Measurements from ENCODE around the gene CHST11.

Gene CHST11

DNA sequence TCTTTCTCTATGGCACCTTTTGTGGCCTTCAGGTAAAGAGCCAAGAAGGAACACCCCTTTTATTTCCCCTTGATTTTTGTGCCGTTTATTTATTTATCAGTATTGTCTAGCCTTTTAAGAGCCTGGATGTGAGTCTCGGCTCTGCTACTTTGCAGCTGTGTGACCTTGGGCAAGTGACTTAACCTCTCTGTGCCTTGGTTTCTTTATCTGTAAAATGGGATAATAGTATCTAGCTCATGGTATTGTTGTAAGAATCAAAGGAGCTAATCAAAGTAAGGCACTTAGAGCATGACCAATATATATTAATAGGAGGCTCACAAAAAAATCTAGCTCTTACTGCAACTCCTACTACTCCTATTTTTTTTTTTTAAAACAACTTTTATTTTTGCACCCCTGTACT, 179.7 kb downstream of the CHST11 start:
- DNase-seq: no peak

DNA sequence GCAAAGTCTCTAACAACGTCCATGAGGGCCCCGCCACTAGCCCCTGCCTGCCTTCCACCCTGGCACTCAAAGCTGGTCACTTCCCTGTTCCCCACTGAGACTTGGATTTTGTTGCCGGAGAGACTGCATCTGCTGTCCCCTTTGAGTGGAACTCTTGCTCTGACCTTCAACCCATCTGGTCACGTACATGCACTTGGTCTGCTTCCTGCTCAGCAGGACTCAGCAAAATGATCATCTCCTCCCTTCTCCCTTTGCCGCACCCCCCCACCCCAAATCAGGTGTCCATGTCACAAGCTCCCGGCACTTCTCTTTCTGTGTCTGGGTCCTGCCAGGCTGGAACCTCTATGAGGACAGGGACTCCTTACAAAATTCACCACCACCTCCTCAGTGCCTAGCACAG, 180.9 kb downstream of the CHST11 start:
- no peak for DNase-seq

DNA sequence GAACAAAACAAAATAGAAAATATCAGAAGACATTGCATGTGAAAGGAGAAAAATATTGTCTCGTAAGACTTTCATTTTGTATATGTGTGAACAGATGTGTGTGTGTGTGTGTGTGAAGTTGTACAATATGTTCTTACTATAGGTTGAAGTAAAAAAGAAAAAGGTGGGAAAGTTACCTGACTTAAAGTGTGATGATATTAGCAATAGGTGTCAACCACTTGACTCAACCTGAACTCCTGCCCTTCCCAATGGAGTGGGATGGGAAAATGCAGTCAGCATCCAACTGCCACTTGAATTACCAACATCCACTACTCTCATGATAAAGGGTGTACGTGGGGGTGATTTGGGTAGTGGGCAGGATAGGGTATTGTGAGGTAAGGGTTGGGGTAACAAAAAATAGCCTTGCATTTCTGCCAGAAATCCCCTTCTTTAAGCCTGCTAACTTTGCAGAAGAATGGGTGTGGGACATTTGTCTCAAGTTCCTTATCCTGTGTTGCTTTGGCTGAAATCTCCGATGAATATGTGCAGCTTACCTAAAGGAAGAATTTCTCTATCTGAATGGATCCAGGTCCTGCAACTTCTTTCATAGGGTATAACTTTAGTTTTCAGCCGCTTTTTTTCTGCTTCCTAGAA, 181.6 kb downstream of the CHST11 start:
- no peak for DNase-seq

DNA sequence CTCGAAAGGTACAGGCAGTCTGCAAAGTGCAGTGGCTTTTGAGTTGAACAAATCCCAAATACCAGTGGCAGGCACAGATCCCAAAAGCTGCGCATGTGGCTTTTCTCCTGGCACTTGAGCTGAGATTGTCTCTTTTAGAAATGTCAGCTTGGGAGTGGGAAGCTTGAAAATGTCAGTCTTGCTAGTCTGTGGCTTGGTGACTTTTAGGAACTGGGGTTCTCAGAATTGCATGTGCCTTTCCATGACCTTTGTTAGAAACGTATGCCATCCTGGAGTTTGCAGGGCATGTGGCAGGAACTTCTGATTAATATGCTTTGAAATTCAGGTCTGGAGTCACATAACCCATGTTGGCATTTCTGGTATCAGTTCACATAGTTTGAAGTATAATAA, 182.1 kb downstream of the CHST11 start:
- DNase-seq: no peak

DNA sequence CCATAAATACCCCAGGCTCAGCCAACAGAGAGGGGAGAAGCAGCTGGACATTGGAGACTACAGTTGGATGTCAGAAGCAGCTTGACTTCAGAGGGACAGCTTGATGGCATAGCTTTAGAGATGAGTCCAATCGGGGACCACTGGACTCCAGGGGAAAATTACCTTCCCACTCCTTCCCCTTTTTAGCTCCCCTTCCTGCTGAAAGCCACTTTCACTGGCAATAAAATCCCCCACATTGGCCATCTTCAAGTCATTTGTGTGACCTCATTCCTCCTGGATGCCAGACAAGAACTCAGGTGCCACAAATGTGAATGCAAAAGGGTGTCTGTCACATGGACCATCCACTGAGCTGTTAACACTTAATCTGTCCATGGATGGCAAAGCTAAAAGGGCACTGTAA, 184.2 kb downstream of the CHST11 start:
- DNase-seq: no peak

DNA sequence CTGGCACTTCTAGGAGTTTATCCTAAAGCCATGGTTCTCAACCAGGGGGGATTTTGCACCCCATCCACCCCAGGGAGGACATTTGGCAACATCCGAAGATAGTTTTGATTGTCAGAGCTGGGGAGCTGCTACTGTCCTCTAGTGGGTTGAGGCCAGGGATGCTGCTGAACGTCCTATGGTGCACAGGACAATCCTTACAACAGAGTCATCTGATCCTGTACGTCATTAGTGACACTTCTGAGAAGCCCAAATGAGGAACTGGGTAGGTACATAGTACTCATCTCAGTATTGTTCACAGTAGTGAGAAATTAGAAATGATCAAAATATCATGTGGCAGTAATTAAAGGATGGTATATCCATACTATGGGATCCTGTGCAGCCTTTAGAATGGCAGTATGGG, 185.1 kb downstream of the CHST11 start:
- no peak for DNase-seq

DNA sequence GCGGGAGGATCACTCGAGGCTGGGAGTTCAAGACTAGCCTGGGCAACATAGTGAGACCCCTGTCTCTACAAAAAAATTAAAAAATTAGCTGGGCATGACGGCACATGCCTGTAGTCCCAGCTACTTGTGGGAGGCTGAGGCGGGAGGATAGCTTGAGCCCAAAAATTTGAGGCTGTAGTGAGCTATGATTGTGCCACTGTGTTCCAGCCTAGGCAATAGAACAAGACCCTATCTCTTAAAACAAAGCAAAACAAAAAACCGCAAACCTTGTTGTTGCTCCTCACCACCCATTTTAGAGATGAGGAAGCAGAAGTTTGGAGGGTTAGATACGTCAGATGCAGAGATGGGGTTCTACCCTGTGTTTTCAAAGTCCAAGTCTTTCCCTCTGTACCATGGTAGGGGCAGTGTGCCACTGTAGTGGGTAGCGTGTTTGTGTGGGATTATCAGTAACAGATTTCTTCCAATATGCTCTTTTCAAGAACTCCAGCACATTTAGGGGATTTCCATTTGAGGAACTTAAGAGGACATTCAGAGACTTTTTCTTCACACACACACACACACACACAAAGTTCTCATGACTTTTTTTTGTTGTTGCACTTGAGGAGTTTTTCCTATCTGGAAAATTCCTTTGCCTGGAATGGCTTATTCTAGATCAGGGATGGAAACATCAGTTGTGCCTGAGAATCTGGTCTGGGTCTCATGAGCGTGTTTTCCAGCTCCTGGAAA, 186.5 kb downstream of the CHST11 start:
- DNase-seq: no peak

DNA sequence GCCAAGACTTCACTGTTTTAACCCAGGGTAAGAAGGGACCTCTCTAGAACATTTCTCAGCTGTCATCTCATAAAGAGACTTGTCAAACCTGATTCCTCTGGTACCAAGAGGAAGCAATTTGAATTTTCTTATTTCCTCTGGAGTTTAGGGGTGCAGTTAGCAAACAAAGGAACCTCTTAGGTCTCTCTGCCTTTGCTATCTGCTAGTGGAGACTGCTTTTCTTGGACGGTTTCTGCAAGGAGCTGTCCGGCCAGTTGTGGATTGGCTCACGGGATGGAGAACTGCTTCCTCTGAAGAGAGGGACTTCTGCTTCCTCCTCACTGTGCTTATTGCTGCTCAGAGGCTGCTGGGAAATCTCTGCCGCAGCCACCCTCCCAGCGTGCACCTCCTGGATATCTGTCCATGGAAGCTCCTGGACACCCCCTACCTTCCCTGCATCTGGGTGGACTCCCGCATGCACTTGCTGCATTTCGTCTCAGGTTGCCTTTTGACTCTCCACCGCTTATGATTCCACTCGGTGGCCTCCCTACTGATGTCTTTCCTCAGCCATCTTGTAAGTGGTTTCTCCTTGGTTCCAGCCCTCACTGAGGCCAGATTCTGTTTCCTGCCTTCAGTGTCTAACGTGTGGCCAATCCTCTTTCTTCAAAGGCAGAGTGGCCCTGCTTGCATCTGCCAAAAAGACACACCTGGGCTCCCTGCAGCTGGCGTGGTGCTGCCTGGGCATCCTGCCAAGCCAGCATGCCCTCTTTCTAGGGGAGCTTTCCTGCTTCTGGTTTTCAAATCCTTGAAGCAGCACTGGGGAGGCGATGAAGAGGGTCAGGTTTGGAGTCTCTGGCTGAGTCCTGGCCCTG, 187.3 kb downstream of the CHST11 start:
- no peak for DNase-seq

DNA sequence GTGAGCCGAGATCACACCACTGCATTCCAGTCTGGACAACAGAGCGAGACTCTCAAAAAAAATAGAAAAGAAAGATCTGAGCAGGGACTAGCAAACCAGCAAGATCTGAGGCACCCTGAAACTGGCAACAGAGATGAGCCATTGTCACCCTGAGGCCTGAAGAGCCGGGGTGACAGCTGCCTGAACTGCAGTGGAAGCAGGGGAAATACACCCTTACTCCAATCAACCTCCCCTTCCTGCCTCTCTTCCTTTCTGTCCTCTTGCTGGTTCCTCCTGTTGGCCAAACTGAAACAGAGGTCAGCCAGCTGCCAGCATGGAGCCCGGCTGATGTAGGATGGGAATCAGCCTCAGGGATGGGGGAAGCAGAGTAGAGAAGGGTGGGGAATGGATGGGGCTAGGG, 192.0 kb downstream of the CHST11 start:
- no peak for DNase-seq

DNA sequence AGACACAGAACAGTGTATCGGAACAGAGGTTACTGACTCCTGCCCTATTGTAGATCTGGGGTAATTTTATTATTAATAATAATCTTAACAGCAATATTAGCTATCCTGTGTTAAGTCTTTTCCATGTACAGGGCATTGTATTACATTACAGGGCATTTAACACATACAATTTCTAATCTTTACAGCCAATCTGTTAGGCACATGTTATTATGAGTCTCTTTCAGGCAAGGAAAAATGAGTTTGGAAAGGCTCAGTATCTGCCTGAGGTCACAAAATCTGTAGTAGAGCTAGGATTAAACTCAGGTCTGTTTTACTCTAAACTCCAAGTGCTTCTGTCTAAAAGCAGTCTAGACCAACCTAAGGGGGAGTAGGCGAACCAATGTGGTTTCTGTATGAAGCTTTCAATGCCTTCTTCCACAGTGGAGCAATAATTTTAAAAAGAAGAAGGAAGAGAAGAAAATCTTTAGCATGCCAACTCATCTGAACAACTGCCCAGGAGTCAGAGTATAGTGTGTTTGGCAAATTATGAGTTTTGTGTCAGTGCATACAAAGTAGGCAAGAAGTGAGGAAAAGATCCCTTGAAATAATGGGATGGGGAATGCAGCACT, 192.6 kb downstream of the CHST11 start:
- DNase-seq: no peak

DNA sequence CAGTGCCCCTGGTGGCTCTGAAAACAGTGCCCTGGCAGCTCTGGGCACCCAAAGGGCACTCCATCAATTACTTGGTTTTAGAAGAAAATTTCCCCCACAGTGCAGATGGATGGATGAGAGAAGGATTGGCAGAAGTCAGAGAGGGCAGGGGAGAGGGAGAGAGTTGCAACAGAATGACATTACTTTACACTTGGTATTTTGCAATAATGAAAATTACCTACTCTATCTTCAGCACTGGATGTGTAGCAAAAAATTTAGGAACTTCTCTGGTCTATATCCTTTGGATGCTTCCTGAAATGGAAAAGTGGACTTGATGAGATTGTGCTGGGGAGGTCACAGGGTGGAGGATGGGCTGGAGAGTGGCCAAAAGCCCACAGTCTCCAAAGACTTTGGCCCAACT, 193.2 kb downstream of the CHST11 start:
- DNase-seq: no peak

DNA sequence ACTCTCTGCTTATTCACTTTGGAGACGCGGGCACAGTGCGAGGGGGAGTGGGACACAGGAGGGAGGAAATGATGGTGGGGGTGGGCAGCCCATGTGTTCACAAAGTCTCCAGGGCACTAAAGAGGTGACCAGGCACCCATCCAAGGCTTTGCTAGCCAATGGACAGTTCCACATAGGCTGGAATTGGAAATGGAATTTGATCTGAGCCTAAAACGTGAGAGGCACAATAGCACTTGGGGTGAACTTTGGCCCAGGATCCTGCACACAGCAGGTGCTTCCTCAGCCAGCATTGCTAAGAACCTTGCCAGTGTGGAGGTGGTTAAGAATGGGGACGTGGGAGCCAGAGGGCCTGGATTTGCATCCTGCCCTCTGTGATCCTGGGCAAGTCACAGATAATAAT, 193.8 kb downstream of the CHST11 start:
- DNase-seq: no peak

DNA sequence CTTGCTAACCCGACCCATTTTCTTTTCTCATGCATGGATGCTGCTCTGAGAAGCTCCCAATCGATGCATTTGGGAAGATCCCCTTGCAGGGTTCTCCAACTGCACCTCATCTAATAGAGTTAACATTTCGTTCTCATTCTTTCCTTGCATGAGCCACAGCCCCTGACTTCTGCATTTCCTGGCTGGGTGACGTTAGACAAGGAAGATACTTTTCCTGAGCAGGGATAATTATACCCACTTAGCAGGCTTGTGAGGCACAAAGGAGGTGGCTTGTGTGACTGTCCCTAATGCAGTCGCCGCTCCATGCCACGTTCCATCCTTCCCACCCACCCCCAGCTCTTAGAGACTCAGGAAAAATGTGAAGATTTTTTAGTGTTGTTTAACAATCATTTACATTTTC, 195.1 kb downstream of the CHST11 start:
- DNase-seq: no peak

DNA sequence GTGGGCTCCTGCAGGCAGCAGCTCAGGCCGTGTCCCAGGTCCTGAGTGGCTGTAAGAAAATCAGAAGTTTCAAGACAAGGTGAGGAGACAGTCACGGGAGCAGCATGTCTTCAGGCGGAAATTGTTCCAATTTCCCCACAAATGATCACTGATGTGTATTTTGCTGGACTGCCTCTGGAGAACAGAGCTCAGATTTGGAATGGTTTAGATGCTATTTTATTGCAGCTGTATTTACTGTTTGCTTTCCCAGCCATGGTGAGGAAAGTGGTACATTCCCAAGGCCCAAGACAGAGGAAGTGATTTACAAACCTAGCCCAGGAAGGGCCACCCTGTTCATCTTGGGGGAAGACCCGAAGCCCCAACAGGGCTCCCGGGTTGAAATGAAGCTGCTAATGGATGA, 195.6 kb downstream of the CHST11 start:
- DNase-seq: no peak

DNA sequence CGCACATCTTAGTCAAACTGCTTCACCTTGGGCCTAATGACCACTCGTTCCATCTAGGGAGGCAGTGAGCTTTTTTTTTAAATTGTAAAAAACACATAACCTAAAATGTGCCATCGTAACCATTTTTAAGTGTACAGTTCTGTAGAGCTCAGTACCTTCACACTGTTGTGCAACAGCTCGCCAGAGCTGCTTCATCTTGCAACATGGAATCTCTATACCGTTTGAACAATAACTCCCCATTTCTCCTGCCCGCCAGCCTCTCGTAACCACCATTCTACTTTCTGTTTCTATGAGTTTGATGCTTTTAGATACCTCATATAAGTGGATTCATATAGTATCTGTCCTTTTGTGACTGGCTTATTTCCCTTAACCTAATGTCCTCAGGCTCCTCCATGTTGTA, 196.2 kb downstream of the CHST11 start:
- DNase-seq: no peak

DNA sequence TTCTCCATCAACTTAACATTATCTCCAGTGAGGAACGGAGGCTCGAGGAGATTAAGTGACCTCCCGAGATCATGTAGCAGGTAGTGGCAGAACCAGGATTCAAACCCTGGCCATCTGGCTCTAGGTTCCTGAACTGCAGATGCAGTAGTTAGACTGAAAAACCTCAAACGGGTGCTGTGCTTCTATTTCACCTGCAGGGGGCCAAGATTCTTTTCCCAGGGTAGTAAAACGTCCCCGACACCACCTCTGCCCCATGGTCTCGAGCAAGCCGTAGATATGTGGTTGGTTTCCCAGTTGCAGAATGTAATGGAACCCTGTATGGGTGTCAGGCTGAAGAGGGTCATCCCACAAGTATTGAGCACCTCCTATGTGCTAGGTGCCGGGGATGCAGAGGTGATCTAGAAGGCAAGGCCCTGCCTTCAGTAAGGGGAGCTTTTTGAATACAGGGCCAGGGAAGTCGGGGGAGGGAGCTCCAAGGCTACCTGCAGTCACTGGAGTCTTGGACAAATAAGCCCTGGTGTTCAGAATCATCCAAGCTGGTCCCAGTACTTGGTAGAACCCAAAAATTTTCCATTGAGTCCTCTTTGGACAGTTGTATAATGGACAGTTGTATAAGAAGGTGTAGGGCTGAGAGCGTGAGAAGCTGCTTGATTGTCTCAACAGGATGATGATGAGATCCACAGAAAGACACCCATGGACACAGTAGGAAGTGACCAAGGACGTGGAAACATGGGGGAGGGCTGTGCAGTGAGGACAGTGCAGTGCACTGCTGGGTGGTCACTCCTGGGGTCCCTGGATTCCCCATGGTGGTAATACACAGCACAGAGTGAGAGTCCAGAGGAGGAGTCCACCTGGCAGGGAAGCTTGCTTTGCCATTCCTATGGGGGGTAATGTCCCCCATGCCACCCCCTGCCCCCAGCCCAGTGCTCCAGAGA, 197.2 kb downstream of the CHST11 start:
- no peak for DNase-seq

DNA sequence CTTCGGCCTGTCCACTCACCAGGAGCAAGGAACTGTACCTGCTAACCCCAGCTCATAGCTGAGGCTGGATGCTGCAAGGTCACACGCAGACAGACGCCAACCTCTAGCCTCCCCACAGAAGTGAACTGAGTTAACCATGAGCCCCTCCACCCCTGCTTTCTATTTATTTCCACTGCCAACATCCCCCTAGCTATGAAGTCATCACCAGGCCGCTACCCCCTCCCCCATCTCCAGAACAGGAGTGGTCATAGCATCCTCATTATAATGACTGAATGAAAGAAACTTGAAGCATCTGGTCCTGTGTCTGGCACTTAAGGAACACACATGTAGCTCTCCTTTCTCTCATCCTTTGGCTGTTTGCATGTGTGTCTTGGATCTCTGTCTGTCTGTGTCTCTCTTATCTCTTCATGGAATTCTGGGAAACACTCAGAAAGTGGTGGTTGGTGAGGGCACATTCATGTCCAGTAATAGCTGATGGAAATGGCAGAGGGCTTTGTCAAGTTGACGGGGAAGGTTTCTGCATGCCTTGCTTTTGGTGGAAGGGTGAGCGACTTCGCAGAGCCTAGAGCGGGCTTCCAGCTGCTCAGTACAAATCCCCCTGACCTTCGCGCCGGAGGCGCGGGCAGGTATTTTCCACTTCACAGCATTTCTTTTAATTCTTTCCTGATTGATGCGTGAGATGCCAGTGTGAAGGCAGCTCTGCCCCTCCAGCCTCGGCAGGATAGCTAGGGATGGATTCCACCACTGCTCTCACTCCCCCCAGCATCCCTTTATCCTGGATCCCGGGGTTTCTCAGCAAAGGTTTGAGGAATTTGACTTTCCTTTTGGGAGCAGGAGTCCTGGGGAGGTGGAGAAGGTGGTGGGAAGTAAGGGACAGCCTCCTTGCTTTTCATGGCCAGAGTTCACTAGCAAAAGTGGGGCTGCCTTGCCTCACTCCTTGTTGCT, 198.2 kb downstream of the CHST11 start:
- DNase-seq: no peak

DNA sequence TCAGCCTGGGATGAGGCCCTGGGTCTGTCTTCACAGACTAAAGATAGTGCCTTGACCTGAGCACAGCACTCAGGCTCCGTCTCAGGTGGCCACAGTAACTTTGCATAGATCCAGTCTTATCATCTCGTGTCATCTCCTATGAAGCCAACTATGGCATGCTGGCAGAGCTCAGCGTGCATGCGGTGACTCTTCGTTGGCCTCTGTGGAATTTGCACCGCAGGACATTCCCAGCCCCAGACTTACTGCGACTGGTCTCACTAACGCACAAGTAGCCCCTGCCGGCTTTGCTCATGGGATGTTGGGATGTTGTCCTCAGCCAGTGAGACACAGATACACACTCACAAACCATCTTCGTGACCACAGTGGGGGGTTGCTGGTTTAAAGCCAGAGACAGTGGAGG, 199.6 kb downstream of the CHST11 start:
- no peak for DNase-seq

DNA sequence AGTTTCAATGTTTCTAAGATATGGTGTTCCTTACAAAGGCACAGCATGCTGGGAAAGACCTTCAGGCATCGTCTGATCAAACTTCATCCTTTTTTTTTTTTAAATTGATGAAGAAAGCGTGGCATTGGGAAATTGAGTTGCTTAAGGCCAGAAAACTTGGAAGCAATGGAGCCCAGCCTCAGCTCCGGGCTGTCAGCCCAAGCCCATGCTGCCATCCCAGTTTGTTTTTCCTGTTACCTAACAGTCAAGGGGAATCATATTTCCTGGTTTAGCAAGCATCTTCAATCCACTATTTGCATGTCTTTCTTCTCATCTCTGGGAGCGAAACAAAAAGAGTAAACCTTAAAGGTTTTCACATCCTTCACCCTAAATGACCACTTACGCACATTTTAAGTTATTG, 200.2 kb downstream of the CHST11 start:
- DNase-seq: no peak

DNA sequence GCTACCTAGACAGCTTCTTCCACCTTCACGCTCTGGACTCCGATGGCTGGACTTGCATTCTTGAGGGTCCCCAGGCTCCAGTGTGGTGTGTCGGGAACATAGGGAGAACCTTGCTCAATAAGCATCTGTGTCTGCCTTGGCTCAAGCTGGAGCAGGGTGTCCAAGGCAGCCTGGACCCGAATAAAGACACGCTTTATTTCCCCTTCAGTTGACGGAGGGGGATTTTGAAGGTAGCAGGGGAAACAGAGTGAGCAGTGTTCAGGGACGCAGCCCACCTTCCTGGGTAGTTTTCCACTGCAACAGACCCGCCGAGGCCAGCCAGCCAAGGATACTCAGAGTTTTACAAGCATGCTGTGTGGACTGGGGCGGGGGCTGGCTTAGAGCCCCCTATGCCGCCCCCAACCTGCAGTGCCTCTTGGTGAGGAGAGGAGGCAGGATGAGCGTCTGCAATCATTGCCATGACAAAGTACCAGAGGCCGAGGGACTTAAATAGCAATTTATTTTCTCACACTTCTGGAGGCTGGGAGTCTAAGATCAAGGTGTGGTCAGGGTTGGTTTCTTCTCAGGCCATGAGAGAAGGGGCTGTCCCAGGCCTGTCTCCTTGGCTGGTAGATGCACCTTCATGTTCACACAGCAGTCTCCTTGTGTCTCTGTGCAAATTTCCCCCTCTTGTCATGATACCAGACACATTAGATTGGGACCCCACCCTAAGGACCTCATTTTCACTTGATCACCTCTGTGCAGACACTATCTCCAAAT, 201.2 kb downstream of the CHST11 start:
- no peak for DNase-seq

All from hippocampal formation (tissue), 2 donors.